IMR-90 (cell line): ENCODE results near the gene RAPGEF2. TPM values are rescaled to one million over a fixed set of nuclear protein-coding genes. Genes with fewer than 3 reads are reported as not detected.

ENCODE experiments used
- ATAC-seq: fragments of 200-7000 bp; cut with Tn5 transposase; 2 replicates; pipeline ENCODE4 v1.9.1; 2020; ENCODE audit warnings: low read depth, mild to moderate bottlenecking, moderate library complexity
- BruUV-seq: library from RNA; stranded (reverse); fragments of 400-500 nt; replicated peaks from 2 replicates; lab custom pipeline; 2021; lab: Mats Ljungman, UMichigan
- CTCF ChIA-PET: fragments of 300-600 bp; formaldehyde crosslinking; extraction: SDS; loops from one replicate; lab custom pipeline; 2021; ENCODE audit warnings: antibody characterized with exemption; lab: Yijun Ruan, JAX
- POLR2A ChIA-PET: fragments of 300-600 bp; sonication (Branson Sonifier 250); formaldehyde crosslinking; loops from one replicate; lab custom pipeline; 2022; ENCODE audit warnings: antibody characterized with exemption; ENCODE audit not compliant: unreplicated experiment; lab: Charles Lee
- DNase-seq: peaks from one replicate; pipeline ENCODE4 v3.0.0; 2013
- H2AFZ ChIP-seq: replicated peaks from 2 replicates; pipeline ENCODE3; 2013; ENCODE audit warnings: low read length, mild to moderate bottlenecking; ENCODE audit not compliant: poor library complexity
- H2AK5ac ChIP-seq: 2 replicates; pipeline ENCODE4 v1.6.1; 2013; ENCODE audit warnings: low read depth, low read length, inconsistent platforms
- H2AK9ac ChIP-seq: replicated peaks from 2 replicates; pipeline ENCODE3; 2013; ENCODE audit warnings: mild to moderate bottlenecking, low read depth, low read length, moderate library complexity; ENCODE audit not compliant: poor library complexity
- H2BK120ac ChIP-seq: 2 replicates; pipeline ENCODE4 v1.6.1; 2013; ENCODE audit warnings: low read depth, low read length, inconsistent platforms
- H2BK15ac ChIP-seq: 3 replicates; pipeline ENCODE4 v1.6.1; 2013; ENCODE audit warnings: low read depth, low read length, inconsistent platforms
- H2BK20ac ChIP-seq: 2 replicates; pipeline ENCODE4 v1.6.1; 2013; ENCODE audit warnings: low read depth, mild to moderate bottlenecking, inconsistent platforms, low read length, moderate library complexity
- H2BK5ac ChIP-seq: 2 replicates; pipeline ENCODE4 v1.6.1; 2013; ENCODE audit warnings: mild to moderate bottlenecking, low read depth, low read length, inconsistent platforms; ENCODE audit not compliant: poor library complexity, severe bottlenecking
- H3K14ac ChIP-seq: replicated peaks from 2 replicates; pipeline ENCODE4 v1.6.1; 2013; ENCODE audit warnings: low read depth, low read length, inconsistent platforms
- H3K18ac ChIP-seq: 2 replicates; pipeline ENCODE4 v1.6.1; 2013; ENCODE audit warnings: low read depth, low read length, control low read depth
- H3K23ac ChIP-seq: 2 replicates; pipeline ENCODE4 v1.6.1; 2013; ENCODE audit warnings: low read depth, low read length, inconsistent platforms
- H3K27ac ChIP-seq: 2 replicates; pipeline ENCODE4 v1.5.1; 2013; ENCODE audit warnings: mild to moderate bottlenecking, control low read depth, low read length; ENCODE audit not compliant: insufficient read depth
- H3K27me3 ChIP-seq: 2 replicates; pipeline ENCODE4 v1.6.1; 2013; ENCODE audit warnings: low read length; ENCODE audit not compliant: control insufficient read depth, insufficient read depth
- H3K36me3 ChIP-seq: 2 replicates; pipeline ENCODE4 v1.6.1; 2013; ENCODE audit warnings: low read length, mixed read lengths; ENCODE audit not compliant: control insufficient read depth, insufficient read depth
- H3K4ac ChIP-seq: 2 replicates; pipeline ENCODE4 v1.6.1; 2013; ENCODE audit warnings: low read depth, low read length, inconsistent platforms
- H3K4me1 ChIP-seq: 2 replicates; pipeline ENCODE4 v1.6.1; 2013; ENCODE audit warnings: low read length, mixed read lengths; ENCODE audit not compliant: control insufficient read depth, insufficient read depth
- H3K4me2 ChIP-seq: 2 replicates; pipeline ENCODE4 v1.6.1; 2013; ENCODE audit warnings: low read depth, mild to moderate bottlenecking, control low read depth, low read length, moderate library complexity
- H3K4me3 ChIP-seq: 2 replicates; pipeline ENCODE4 v1.5.1; 2013; ENCODE audit warnings: low read depth, mild to moderate bottlenecking, control low read depth, low read length, moderate library complexity; ENCODE audit not compliant: insufficient read depth
- H3K56ac ChIP-seq: 2 replicates; pipeline ENCODE4 v1.6.1; 2013; ENCODE audit warnings: low read length, inconsistent platforms; ENCODE audit not compliant: insufficient read depth; ENCODE audit errors: extremely low read depth
- H3K79me1 ChIP-seq, 2 experiments: 2 replicates each; pipeline ENCODE4 v1.6.1; 2013; ENCODE audit warnings: low read length in 2 of 2, inconsistent platforms in 1 of 2, low read depth in 1 of 2
- H3K9ac ChIP-seq: 2 replicates; pipeline ENCODE4 v1.6.1; 2013; ENCODE audit warnings: low read depth, low read length, control low read depth
- H3K9me1 ChIP-seq: 2 replicates; pipeline ENCODE4 v1.6.1; 2013; ENCODE audit warnings: low read length, inconsistent platforms; ENCODE audit not compliant: insufficient read depth
- H3K9me3 ChIP-seq: 2 replicates; pipeline ENCODE4 v1.6.1; 2013; ENCODE audit warnings: low read length; ENCODE audit not compliant: control insufficient read depth, insufficient read depth
- H4K20me1 ChIP-seq: 2 replicates; pipeline ENCODE4 v1.6.1; 2013; ENCODE audit warnings: low read length, inconsistent platforms; ENCODE audit not compliant: insufficient read depth
- H4K5ac ChIP-seq: 2 replicates; pipeline ENCODE4 v1.6.1; 2013; ENCODE audit warnings: mild to moderate bottlenecking, low read depth, low read length, control low read depth
- H4K8ac ChIP-seq, 2 experiments: 2 replicates each; pipeline ENCODE4 v1.6.1; 2013; ENCODE audit warnings: low read depth in 2 of 2, low read length in 2 of 2, control low read depth in 1 of 2, inconsistent platforms in 1 of 2
- H4K91ac ChIP-seq: 2 replicates; pipeline ENCODE4 v1.6.1; 2013; ENCODE audit warnings: low read depth, low read length, inconsistent platforms; ENCODE audit not compliant: insufficient read depth
- CEBPB ChIP-seq: IDR thresholded peaks from 2 replicates; pipeline ENCODE4 v1.6.1; 2012; ENCODE audit warnings: low read depth, low read length, improper control_type of control experiment
- FOS ChIP-seq: fragments of 150-350 bp; IDR thresholded peaks from 2 replicates; pipeline ENCODE4 v1.6.1; 2016; ENCODE audit warnings: low read depth, low read length
- WGBS, 2 experiments: methylation state at CpG; one replicate each; pipeline versions ENCODE4 v1.1.5 to v1.1.7; 2013; ENCODE audit warnings: missing lambda C conversion rate in 2 of 2; ENCODE audit not compliant: insufficient read length in 1 of 2; ENCODE audit errors: extremely low coverage in 2 of 2; 5-methylcytosine and 5-hydroxymethylcytosine counted together
- dilution Hi-C: fragments of 300-500 bp; cut with HindIII; formaldehyde crosslinking; loops from one replicate; pipeline ENCODE4 v1.14.3; 2018; ENCODE audit warnings: low sequenced_read_pairs; ENCODE audit not compliant: unreplicated experiment
- in situ Hi-C: fragments of 300-500 bp; cut with MboI; formaldehyde crosslinking; loops from 3 replicates; pipeline ENCODE4 v1.14.3; 2019; ENCODE audit warnings: low sequenced_read_pairs, inconsistent platforms, mixed read lengths
- intact Hi-C: fragments of 100-400 bp; cut with micrococcal nuclease; formaldehyde crosslinking; loops from 2 replicates; pipeline ENCODE4 v1.10.0; 2022
- polyA plus RNA-seq, 3 experiments: library from polyadenylated mRNA; depleted of rRNA; stranded (reverse); fragments of >200 nt; gene quantifications; 2 replicates each; pipeline ENCODE4 v1.2.3, GENCODE V29; 2012; ENCODE audit warnings: low replicate concordance in 1 of 3
- total RNA-seq: library from RNA; depleted of rRNA; stranded (reverse); fragments of >200 nt; gene quantifications from 2 replicates; pipeline ENCODE4 v1.2.3, GENCODE V29; 2012

Gene RAPGEF2
- total and polyA plus RNA-seq, 2 of the 4 experiments (the other 2 are of a cell fraction) = 27.6 to 109 TPM

DNA sequence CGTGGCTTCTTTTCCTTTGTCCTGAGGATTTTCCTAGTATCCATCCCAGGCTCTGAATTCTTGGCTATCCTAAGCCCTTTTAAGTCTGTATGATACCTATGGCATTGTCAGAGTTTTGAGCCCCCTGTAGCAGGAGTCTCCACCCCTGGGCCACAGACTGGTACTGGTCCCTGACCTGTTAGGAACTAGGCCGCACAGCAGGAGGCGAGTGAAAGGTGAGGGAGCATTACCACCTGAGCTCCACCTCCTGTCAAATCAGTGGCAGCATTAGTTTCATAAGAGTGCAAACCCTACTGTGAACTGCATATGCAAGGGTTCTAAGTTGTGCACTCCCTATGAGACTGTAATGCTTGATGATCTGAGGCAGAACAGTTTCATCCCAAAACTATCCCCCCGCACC lies 216.1 kb downstream of the RAPGEF2 start:
- Histone ChIP-seq H3K9me3 (no peaks in the 10 kb centered on the region), H3K4me1 (no peaks in the 10 kb centered on the region), H3K9me1 (peaks cover 8% of the 10 kb centered on the region), H2AFZ (no peak overlapping the region), H2AK5ac (no peak overlapping the region), H2BK120ac (no peak overlapping the region), H2BK15ac (no peak overlapping the region), H3K14ac (no peak overlapping the region), H4K5ac (no peak overlapping the region), H3K56ac (no peak overlapping the region), H4K91ac (no peak overlapping the region), H2BK5ac (no peak overlapping the region), H3K36me3 (peaks cover 23% of the 10 kb centered on the region), H4K20me1 (no peaks in the 10 kb centered on the region), H3K4me2 (no peak overlapping the region), H3K18ac (no peak overlapping the region), H3K27ac (no peak overlapping the region), H3K27me3 (no peaks in the 10 kb centered on the region), H3K4ac (no peak overlapping the region), H3K9ac (no peak overlapping the region), H4K8ac (no peak overlapping the region), H3K79me1 (peaks cover 30 to 35% of the 10 kb centered on the region in 2 experiments), H2AK9ac (no peak overlapping the region), H2BK20ac (no peak overlapping the region), H3K4me3 (no peak overlapping the region), H3K23ac (no peak overlapping the region)
- in situ Hi-C loops (no loop called here), intact Hi-C loops (no loop called here), dilution Hi-C loops (no loop called here)
- no peak for ATAC-seq
- BruUV-seq = no TSS peak
- no peak for TF ChIP-seq FOS
- TF ChIP-seq CEBPB = no peak
- DNase-seq = no peak
- POLR2A ChIA-PET = no interaction called here
- no CpG with 5 or more reads among the region's 4 CpGs for WGBS, 2 experiments
- CTCF ChIA-PET = no interaction called here
